GM15510 (cell line): ENCODE data around the gene PARL.

Source experiments
- POLR2A ChIP-seq: IDR thresholded peaks from 3 replicates; pipeline ENCODE4 v1.6.1; 2011; ENCODE audit warnings: borderline replicate concordance; ENCODE audit not compliant: insufficient read length; ENCODE audit errors: extremely low read depth

Gene PARL

GRCh38 chr3:183833516-183833915 lies 51.2 kb downstream of the PARL start:
- no peak for TF ChIP-seq POLR2A

GRCh38 chr3:183830187-183830586 lies 54.5 kb downstream of the PARL start:
- no peak for TF ChIP-seq POLR2A

- TF ChIP-seq POLR2A, result no peak
Observed at GRCh38 chr3:183829466-183829865, 55.2 kb downstream of the PARL start.

- TF ChIP-seq POLR2A, result no peak
Observed at GRCh38 chr3:183828538-183828870, 56.2 kb downstream of the PARL start.

- TF ChIP-seq POLR2A, result no peak
Observed at GRCh38 chr3:183827809-183828537, 56.7 kb downstream of the PARL start.

GRCh38 chr3:183826448-183827250 lies 58.0 kb downstream of the PARL start:
- TF ChIP-seq POLR2A, result no peak

DNA sequence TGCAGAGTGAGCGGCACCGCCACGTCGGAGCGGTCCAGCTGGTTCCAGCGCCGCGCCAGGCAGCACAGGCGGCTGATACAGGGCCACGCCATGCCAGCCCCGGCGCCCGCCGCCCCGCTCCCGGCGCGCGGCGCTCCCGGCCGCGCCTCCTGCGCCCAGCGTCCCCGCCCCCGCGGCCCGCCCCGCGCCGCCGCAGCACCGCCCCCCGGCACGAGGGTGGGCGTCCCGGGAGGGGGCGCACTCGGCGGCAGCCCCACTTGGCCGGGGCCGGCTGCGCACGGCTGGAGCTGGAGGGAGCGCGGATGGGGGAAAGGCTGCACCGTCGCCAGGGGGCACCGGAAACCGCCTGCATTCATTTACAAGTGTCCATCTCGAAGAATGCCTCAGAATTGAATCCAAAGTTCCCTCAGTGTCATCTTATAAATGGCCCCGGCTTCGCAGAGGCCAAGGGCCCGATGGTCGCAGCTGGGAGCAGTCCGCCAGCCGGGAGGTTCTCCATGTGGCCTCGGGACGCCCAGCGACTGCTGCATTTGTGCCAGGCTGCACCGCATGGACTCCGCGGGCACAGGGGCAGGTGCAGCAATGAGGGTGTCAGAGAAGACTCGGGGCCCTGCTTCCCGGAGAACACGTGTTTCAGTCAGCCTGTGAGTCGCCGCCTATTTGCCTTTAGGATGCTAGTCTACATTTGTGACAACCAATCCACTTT lies 59.1 kb downstream of the PARL start, which contains the start of gene MAP6D1:
MAP6D1 (minus strand) TSS at position 122 of the 706 bp plus-strand sequence; CDS start at position 92, 30 bp downstream.
- no peak for TF ChIP-seq POLR2A

GRCh38 chr3:183824761-183825455 lies 59.8 kb downstream of the PARL start:
- no peak for TF ChIP-seq POLR2A

GRCh38 chr3:183823963-183824362 lies 60.7 kb downstream of the PARL start:
- TF ChIP-seq POLR2A, result no peak

- TF ChIP-seq POLR2A, result no peak
Observed at GRCh38 chr3:183822631-183823030, 62.0 kb downstream of the PARL start.

GRCh38 chr3:183819831-183820230 lies 64.8 kb downstream of the PARL start:
- TF ChIP-seq POLR2A, result no peak

GRCh38 chr3:183818706-183819624 lies 65.7 kb downstream of the PARL start:
- no peak for TF ChIP-seq POLR2A

DNA sequence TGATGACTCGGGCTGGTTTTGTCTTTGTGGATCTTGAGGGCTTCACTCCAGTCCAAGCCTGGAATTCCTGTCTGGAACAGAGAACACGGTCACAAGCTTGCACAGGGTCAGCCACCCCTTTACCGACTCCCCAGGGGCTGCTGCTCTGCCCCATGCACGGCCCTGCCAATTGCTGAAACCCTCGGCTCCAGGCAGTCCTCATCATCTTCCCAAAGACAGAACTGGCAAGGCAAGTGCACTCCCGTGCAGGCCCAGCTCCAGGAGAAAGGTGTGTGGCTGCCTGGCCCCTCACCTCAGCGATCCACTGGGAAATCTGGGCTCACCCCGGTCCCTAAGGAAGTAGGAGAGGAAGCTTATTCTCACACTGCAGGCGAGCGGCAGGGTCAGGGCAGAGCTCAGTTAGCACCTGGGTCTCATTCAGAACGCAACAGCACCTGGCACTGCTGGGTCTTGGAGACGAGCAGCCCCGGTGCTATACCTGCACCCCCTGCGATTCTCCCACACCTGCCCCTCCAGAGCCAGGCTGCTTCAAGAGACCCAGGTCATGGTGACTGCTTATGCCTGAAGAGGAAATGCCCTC lies 66.5 kb downstream of the PARL start:
- no peak for TF ChIP-seq POLR2A
